Measurements from ENCODE around the gene UTS2R.

- TF ChIP-seq POLR2A (IDR thresholded peaks at IDR 0.05), result no peak
- TF ChIP-seq, protein P1, sequence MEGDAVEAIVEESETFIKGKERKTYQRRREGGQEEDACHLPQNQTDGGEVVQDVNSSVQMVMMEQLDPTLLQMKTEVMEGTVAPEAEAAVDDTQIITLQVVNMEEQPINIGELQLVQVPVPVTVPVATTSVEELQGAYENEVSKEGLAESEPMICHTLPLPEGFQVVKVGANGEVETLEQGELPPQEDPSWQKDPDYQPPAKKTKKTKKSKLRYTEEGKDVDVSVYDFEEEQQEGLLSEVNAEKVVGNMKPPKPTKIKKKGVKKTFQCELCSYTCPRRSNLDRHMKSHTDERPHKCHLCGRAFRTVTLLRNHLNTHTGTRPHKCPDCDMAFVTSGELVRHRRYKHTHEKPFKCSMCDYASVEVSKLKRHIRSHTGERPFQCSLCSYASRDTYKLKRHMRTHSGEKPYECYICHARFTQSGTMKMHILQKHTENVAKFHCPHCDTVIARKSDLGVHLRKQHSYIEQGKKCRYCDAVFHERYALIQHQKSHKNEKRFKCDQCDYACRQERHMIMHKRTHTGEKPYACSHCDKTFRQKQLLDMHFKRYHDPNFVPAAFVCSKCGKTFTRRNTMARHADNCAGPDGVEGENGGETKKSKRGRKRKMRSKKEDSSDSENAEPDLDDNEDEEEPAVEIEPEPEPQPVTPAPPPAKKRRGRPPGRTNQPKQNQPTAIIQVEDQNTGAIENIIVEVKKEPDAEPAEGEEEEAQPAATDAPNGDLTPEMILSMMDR (IDR thresholded peaks at IDR 0.05), result no peak
These were observed 46.0 kb upstream of the UTS2R start for GRCh38 chr17:82325286-82326180.

All from heart left ventricle (tissue), 13 donors.